Measurements from ENCODE around the gene CAMK2D.

CAMK2D gene

GRCh38 chr4:113637823-113638561 lies 123.5 kb downstream of the CAMK2D start:
- Histone ChIP-seq H3K27me3 (ENCODE audit: insufficient read depth, low read length) (no peaks in the 10 kb centered on the region), H3K4me1 (ENCODE audit: insufficient read depth, low read length) (peaks cover 22% of the 10 kb centered on the region), H3K9me3 (ENCODE audit: insufficient read depth, low read depth, low read length) (no peaks in the 10 kb centered on the region), H3K27ac (ENCODE audit: low read depth, low read length) (no peak overlapping the region), H3K36me3 (ENCODE audit: insufficient read depth, low read length) (no peaks in the 10 kb centered on the region), H3K9ac (ENCODE audit: low read depth, low read length) (no peak overlapping the region), H3K4me3 (ENCODE audit: low read length) (no peak overlapping the region)
- WGBS, result 88% methylated on average over 2 of the region's 2 CpGs

- 88% methylated on average over 1 of the region's 1 CpG for WGBS
- Histone ChIP-seq H3K27ac (ENCODE audit: low read depth, low read length) (no peak overlapping the region), H3K4me1 (ENCODE audit: insufficient read depth, low read length) (peaks cover 22% of the 10 kb centered on the region), H3K9ac (ENCODE audit: low read depth, low read length) (no peak overlapping the region), H3K9me3 (ENCODE audit: insufficient read depth, low read depth, low read length) (no peaks in the 10 kb centered on the region), H3K4me3 (ENCODE audit: low read length) (no peak overlapping the region), H3K27me3 (ENCODE audit: insufficient read depth, low read length) (no peaks in the 10 kb centered on the region), H3K36me3 (ENCODE audit: insufficient read depth, low read length) (no peaks in the 10 kb centered on the region)
These were observed 124.2 kb downstream of the CAMK2D start for GRCh38 chr4:113637363-113637762.

- Histone ChIP-seq H3K9me3 (ENCODE audit: insufficient read depth, low read depth, low read length) (no peaks in the 10 kb centered on the region), H3K27me3 (ENCODE audit: insufficient read depth, low read length) (no peaks in the 10 kb centered on the region), H3K4me1 (ENCODE audit: insufficient read depth, low read length) (peaks cover 22% of the 10 kb centered on the region), H3K4me3 (ENCODE audit: low read length) (no peak overlapping the region), H3K27ac (ENCODE audit: low read depth, low read length) (no peak overlapping the region), H3K9ac (ENCODE audit: low read depth, low read length) (no peak overlapping the region), H3K36me3 (ENCODE audit: insufficient read depth, low read length) (no peaks in the 10 kb centered on the region)
These were observed 124.7 kb downstream of the CAMK2D start for GRCh38 chr4:113636877-113637276.

GRCh38 chr4:113636438-113636818 lies 125.1 kb downstream of the CAMK2D start:
- Histone ChIP-seq H3K4me3 (ENCODE audit: low read length) (no peak overlapping the region), H3K27me3 (ENCODE audit: insufficient read depth, low read length) (no peaks in the 10 kb centered on the region), H3K9ac (ENCODE audit: low read depth, low read length) (no peak overlapping the region), H3K27ac (ENCODE audit: low read depth, low read length) (no peak overlapping the region), H3K36me3 (ENCODE audit: insufficient read depth, low read length) (no peaks in the 10 kb centered on the region), H3K9me3 (ENCODE audit: insufficient read depth, low read depth, low read length) (no peaks in the 10 kb centered on the region), H3K4me1 (ENCODE audit: insufficient read depth, low read length) (peaks cover 22% of the 10 kb centered on the region)
- 94% methylated on average over 3 of the region's 3 CpGs for WGBS

GRCh38 chr4:113635739-113636437 lies 125.7 kb downstream of the CAMK2D start:
- WGBS, result 94% methylated on average over 3 of the region's 3 CpGs
- Histone ChIP-seq H3K27me3 (ENCODE audit: insufficient read depth, low read length) (no peaks in the 10 kb centered on the region), H3K4me3 (ENCODE audit: low read length) (no peak overlapping the region), H3K36me3 (ENCODE audit: insufficient read depth, low read length) (no peaks in the 10 kb centered on the region), H3K4me1 (ENCODE audit: insufficient read depth, low read length) (peaks cover 16% of the 10 kb centered on the region), H3K9me3 (ENCODE audit: insufficient read depth, low read depth, low read length) (no peaks in the 10 kb centered on the region), H3K9ac (ENCODE audit: low read depth, low read length) (no peak overlapping the region), H3K27ac (ENCODE audit: low read depth, low read length) (no peak overlapping the region)

GRCh38 chr4:113634081-113634969 lies 127.2 kb downstream of the CAMK2D start:
- WGBS, result 95% methylated on average over 2 of the region's 3 CpGs
- H3K4me3 ChIP-seq (ENCODE audit: low read length), result no peak overlapping the region
- no peaks in the 10 kb centered on the region for H3K9me3 ChIP-seq (ENCODE audit: insufficient read depth, low read depth, low read length)
- no peaks in the 10 kb centered on the region for H3K36me3 ChIP-seq (ENCODE audit: insufficient read depth, low read length)
- H3K4me1 ChIP-seq (ENCODE audit: insufficient read depth, low read length), result peaks cover 7% of the 10 kb centered on the region
- no peaks in the 10 kb centered on the region for H3K27me3 ChIP-seq (ENCODE audit: insufficient read depth, low read length)
- no peak overlapping the region for H3K27ac ChIP-seq (ENCODE audit: low read depth, low read length)
- no peak overlapping the region for H3K9ac ChIP-seq (ENCODE audit: low read depth, low read length)

GRCh38 chr4:113633467-113633866 lies 128.1 kb downstream of the CAMK2D start:
- Histone ChIP-seq H3K9ac (ENCODE audit: low read depth, low read length) (no peak overlapping the region), H3K4me1 (ENCODE audit: insufficient read depth, low read length) (peaks cover 4% of the 10 kb centered on the region), H3K36me3 (ENCODE audit: insufficient read depth, low read length) (no peaks in the 10 kb centered on the region), H3K27ac (ENCODE audit: low read depth, low read length) (no peak overlapping the region), H3K27me3 (ENCODE audit: insufficient read depth, low read length) (no peaks in the 10 kb centered on the region), H3K4me3 (ENCODE audit: low read length) (no peak overlapping the region), H3K9me3 (ENCODE audit: insufficient read depth, low read depth, low read length) (no peaks in the 10 kb centered on the region)

- WGBS, result no CpG with 5 or more reads among the region's 1 CpG
- Histone ChIP-seq H3K27me3 (ENCODE audit: insufficient read depth, low read length) (no peaks in the 10 kb centered on the region), H3K4me1 (ENCODE audit: insufficient read depth, low read length) (no peaks in the 10 kb centered on the region), H3K27ac (ENCODE audit: low read depth, low read length) (no peak overlapping the region), H3K9ac (ENCODE audit: low read depth, low read length) (no peak overlapping the region), H3K36me3 (ENCODE audit: insufficient read depth, low read length) (no peaks in the 10 kb centered on the region), H3K4me3 (ENCODE audit: low read length) (no peak overlapping the region), H3K9me3 (ENCODE audit: insufficient read depth, low read depth, low read length) (no peaks in the 10 kb centered on the region)
These were observed 132.8 kb downstream of the CAMK2D start for GRCh38 chr4:113628711-113629110.

- Histone ChIP-seq H3K9me3 (ENCODE audit: insufficient read depth, low read depth, low read length) (no peaks in the 10 kb centered on the region), H3K4me3 (ENCODE audit: low read length) (no peak overlapping the region), H3K27ac (ENCODE audit: low read depth, low read length) (no peak overlapping the region), H3K9ac (ENCODE audit: low read depth, low read length) (no peak overlapping the region), H3K36me3 (ENCODE audit: insufficient read depth, low read length) (no peaks in the 10 kb centered on the region), H3K4me1 (ENCODE audit: insufficient read depth, low read length) (no peaks in the 10 kb centered on the region), H3K27me3 (ENCODE audit: insufficient read depth, low read length) (no peaks in the 10 kb centered on the region)
These were observed 134.2 kb downstream of the CAMK2D start for GRCh38 chr4:113627321-113627720.

GRCh38 chr4:113625902-113626301 lies 135.6 kb downstream of the CAMK2D start:
- H3K9ac ChIP-seq (ENCODE audit: low read depth, low read length), result no peak overlapping the region
- no peaks in the 10 kb centered on the region for H3K36me3 ChIP-seq (ENCODE audit: insufficient read depth, low read length)
- H3K27ac ChIP-seq (ENCODE audit: low read depth, low read length), result no peak overlapping the region
- no peaks in the 10 kb centered on the region for H3K27me3 ChIP-seq (ENCODE audit: insufficient read depth, low read length)
- H3K4me1 ChIP-seq (ENCODE audit: insufficient read depth, low read length), result no peaks in the 10 kb centered on the region
- WGBS, result 98% methylated on average over 1 of the region's 2 CpGs
- H3K9me3 ChIP-seq (ENCODE audit: insufficient read depth, low read depth, low read length), result no peaks in the 10 kb centered on the region
- H3K4me3 ChIP-seq (ENCODE audit: low read length), result no peak overlapping the region

- Histone ChIP-seq H3K4me3 (ENCODE audit: low read length) (no peak overlapping the region), H3K9me3 (ENCODE audit: insufficient read depth, low read depth, low read length) (no peaks in the 10 kb centered on the region), H3K4me1 (ENCODE audit: insufficient read depth, low read length) (no peaks in the 10 kb centered on the region), H3K9ac (ENCODE audit: low read depth, low read length) (no peak overlapping the region), H3K36me3 (ENCODE audit: insufficient read depth, low read length) (no peaks in the 10 kb centered on the region), H3K27ac (ENCODE audit: low read depth, low read length) (no peak overlapping the region), H3K27me3 (ENCODE audit: insufficient read depth, low read length) (no peaks in the 10 kb centered on the region)
These were observed 138.2 kb downstream of the CAMK2D start for GRCh38 chr4:113623274-113623894.
